Fibroblast of peridontal ligament (primary cell): Measurements from ENCODE around the gene DDX41.

Experiments
- DNase-seq: peaks from one replicate; pipeline ENCODE4 v3.0.0-alpha.2; 2010; ENCODE audit errors: extremely low read depth

Gene DDX41

GRCh38 chr5:177513500-177513899 is 3.3 kb downstream of the DDX41 start:
- no peak for DNase-seq

GRCh38 chr5:177512736-177513380 is 3.9 kb downstream of the DDX41 start:
- no peak for DNase-seq

GRCh38 chr5:177511796-177512675 is 4.7 kb downstream of the DDX41 start:
- DNase-seq = no peak

- DNase-seq = no peak
Observed at GRCh38 chr5:177511181-177511580, 5.6 kb downstream of the DDX41 start.

- DNase-seq = no peak
Observed at GRCh38 chr5:177510567-177511053, 6.2 kb downstream of the DDX41 start.

- no peak for DNase-seq
Observed at GRCh38 chr5:177509991-177510566, 6.7 kb downstream of the DDX41 start.

GRCh38 chr5:177509381-177509951 is 7.3 kb downstream of the DDX41 start, which contains the start of gene DOK3:
TSS of gene DOK3 (minus strand) at chr5:177509826. CDS start at chr5:177509540, 286 bp downstream.
- DNase-seq = no peak

- no peak for DNase-seq
Observed at GRCh38 chr5:177508837-177509236, 7.9 kb downstream of the DDX41 start.

- no peak for DNase-seq
Observed at GRCh38 chr5:177508221-177508611, 8.5 kb downstream of the DDX41 start.

- no peak for DNase-seq
Observed at GRCh38 chr5:177507596-177508220, 9.1 kb downstream of the DDX41 start.

GRCh38 chr5:177507165-177507564 is 9.6 kb downstream of the DDX41 start:
- DNase-seq = no peak

GRCh38 chr5:177505075-177505474 is 11.7 kb downstream of the DDX41 start:
- DNase-seq = no peak

GRCh38 chr5:177504086-177505056 is 12.4 kb downstream of the DDX41 start:
- no peak for DNase-seq

GRCh38 chr5:177503351-177504085 is 13.2 kb downstream of the DDX41 start:
- DNase-seq = no peak

- no peak for DNase-seq
Observed at GRCh38 chr5:177502886-177503285, 13.9 kb downstream of the DDX41 start.

- DNase-seq = no peak
Observed at GRCh38 chr5:177501874-177502678, 14.7 kb downstream of the DDX41 start.

- DNase-seq = peak; percentile 90
Observed at GRCh38 chr5:177500685-177501522, 15.9 kb downstream of the DDX41 start.

GRCh38 chr5:177499842-177500241 is 16.9 kb downstream of the DDX41 start:
- no peak for DNase-seq
